PC-3 (cell line): ENCODE measurements around the gene FAM171A1. TPM values are rescaled to one million over a fixed set of nuclear protein-coding genes. Genes with fewer than 3 reads are reported as not detected.

Experiments
- ATAC-seq: fragments of 200-7000 bp; cut with Tn5 transposase; 2 replicates; pipeline ENCODE4 v1.9.1; 2020; ENCODE audit warnings: mild to moderate bottlenecking, moderate library complexity
- Bru-seq: library from RNA; stranded (reverse); fragments of 400-500 nt; gene quantifications from one replicate; lab custom pipeline; 2021; lab: Mats Ljungman, UMichigan
- BruChase-seq, 2 experiments: library from RNA; stranded (reverse); fragments of 400-500 nt; gene quantifications; one replicate each; lab custom pipeline; 2021; lab: Mats Ljungman, UMichigan
- BruUV-seq: library from RNA; stranded (reverse); fragments of 400-500 nt; replicated peaks from 2 replicates; lab custom pipeline; 2021; lab: Mats Ljungman, UMichigan
- CTCF ChIA-PET: fragments of 300-600 bp; sonication (Branson Sonifier 250); formaldehyde crosslinking; loops from one replicate; lab custom pipeline; 2022; ENCODE audit warnings: antibody characterized with exemption; lab: Charles Lee
- POLR2A ChIA-PET: fragments of 300-600 bp; sonication (Branson Sonifier 250); formaldehyde crosslinking; loops from one replicate; lab custom pipeline; 2022; ENCODE audit warnings: antibody characterized with exemption; ENCODE audit not compliant: unreplicated experiment; lab: Charles Lee
- DNase-seq: peaks from one replicate; pipeline ENCODE4 v3.0.0-alpha.2; 2015
- H2AFZ ChIP-seq: fragments of 300-600 bp; sonication (generic); 2 replicates; pipeline ENCODE4 v1.6.0; 2016; ENCODE audit warnings: antibody characterized with exemption, low read length
- H3F3A ChIP-seq: fragments of 300-600 bp; sonication (generic); one replicate; pipeline ENCODE4 v1.6.0; 2017; ENCODE audit warnings: antibody characterized with exemption, low read length, control low read depth, mild to moderate bottlenecking; ENCODE audit not compliant: unreplicated experiment
- H3K27ac ChIP-seq: fragments of 300-600 bp; sonication (generic); 2 replicates; pipeline ENCODE4 v1.5.1; 2016; ENCODE audit warnings: mild to moderate bottlenecking, low read length
- H3K27me3 ChIP-seq: fragments of 300-600 bp; sonication (generic); 2 replicates; pipeline ENCODE4 v1.6.1; 2016; ENCODE audit warnings: low read length, mixed read lengths
- H3K36me3 ChIP-seq: fragments of 300-600 bp; sonication (generic); 2 replicates; pipeline ENCODE4 v1.6.1; 2016; ENCODE audit warnings: low read depth, mixed run types, low read length, mixed read lengths
- H3K4me1 ChIP-seq: fragments of 300-600 bp; sonication (generic); 2 replicates; pipeline ENCODE4 v1.5.1; 2016; ENCODE audit warnings: low read length; ENCODE audit not compliant: insufficient read depth
- H3K4me2 ChIP-seq: fragments of 300-600 bp; sonication (generic); 2 replicates; pipeline ENCODE4 v1.6.0; 2016; ENCODE audit warnings: low read length
- H3K4me3 ChIP-seq: fragments of 300-600 bp; sonication (generic); 2 replicates; pipeline ENCODE4 v1.5.1; 2016; ENCODE audit warnings: mild to moderate bottlenecking, low read length, mixed read lengths
- H3K79me2 ChIP-seq: fragments of 300-600 bp; sonication (generic); 2 replicates; pipeline ENCODE4 v1.6.1; 2017; ENCODE audit warnings: low read length, mixed read lengths
- H3K9ac ChIP-seq: fragments of 300-600 bp; sonication (generic); 2 replicates; pipeline ENCODE4 v1.6.0; 2016; ENCODE audit warnings: mild to moderate bottlenecking, low read length
- H3K9me2 ChIP-seq: fragments of 300-600 bp; sonication (generic); replicated peaks from 2 replicates; pipeline ENCODE4 v1.6.1; 2016; ENCODE audit warnings: mixed run types, low read length, mixed read lengths
- H3K9me3 ChIP-seq: fragments of 300-600 bp; sonication (generic); 2 replicates; pipeline ENCODE4 v1.6.1; 2016; ENCODE audit warnings: low read length, mixed read lengths
- H4K20me1 ChIP-seq: fragments of 300-600 bp; sonication (generic); 2 replicates; pipeline ENCODE4 v1.6.1; 2016; ENCODE audit warnings: low read length, mixed read lengths
- EZH2 ChIP-seq: fragments of 300-600 bp; sonication (generic); IDR thresholded peaks from one replicate; pipeline ENCODE4 v1.6.1; 2017; ENCODE audit warnings: antibody characterized with exemption, mild to moderate bottlenecking, low read length; ENCODE audit not compliant: unreplicated experiment
- EZH2phosphoT487 ChIP-seq: fragments of 300-600 bp; sonication (generic); IDR thresholded peaks from 2 replicates; pipeline ENCODE4 v1.6.1; 2018; ENCODE audit warnings: mild to moderate bottlenecking, antibody characterized with exemption, low read length, borderline replicate concordance
- intact Hi-C: fragments of 100-400 bp; cut with micrococcal nuclease; formaldehyde crosslinking; loops from 2 replicates; pipeline ENCODE4 v1.9.0; 2023
- long read RNA-seq: library from polyadenylated mRNA; unstranded; transcript quantifications from one replicate; pipeline ENCODE4 v2.0.0, GENCODE V29; 2021; ENCODE audit not compliant: unreplicated experiment
- total RNA-seq: library from RNA; depleted of rRNA; stranded (reverse); fragments of >200 nt; gene quantifications from 2 replicates; pipeline ENCODE4 v1.2.3, GENCODE V29; 2014; rRNA removed
- TF ChIP-seq, protein P1 (sequence below): fragments of 300-600 bp; sonication (generic); conservative IDR thresholded peaks from 2 replicates; pipeline ENCODE4 v1.5.1; 2017; ENCODE audit warnings: antibody characterized with exemption, low read depth, mild to moderate bottlenecking, low read length

The FAM171A1 gene
- 10.4 and 10.7 TPM in 2 replicates for total RNA-seq
- Bru-seq, nascent RNA = percentile 57 among the genes with signal in this experiment
- BruChase-seq, experiment 1, labeled RNA remaining after a 6-hour chase = percentile 55 among the genes with signal in this experiment
- percentile 50 among the genes with signal in this experiment for BruChase-seq, experiment 2, labeled RNA remaining after a 2-hour chase
- long read RNA-seq, transcript FAM171A1-201 (8 exons, 3,952 nt) = major isoform, 31 of 88 reads
- long read RNA-seq, partial matches to known transcripts = 43 of 88 reads
- long read RNA-seq, other reads (novel, unspliced or antisense) = 14 of 88 reads

GRCh38 chr10:15370856-15371701 is at the start of gene FAM171A1:
Gene FAM171A1 (minus strand): TSS chr10:15371289. CDS start chr10:15371052, 237 bp downstream.
- no peaks in the 10 kb centered on the region for H3K9me2 ChIP-seq
- H3K36me3 ChIP-seq = no peaks in the 10 kb centered on the region
- no TSS peak for BruUV-seq
- H3K79me2 ChIP-seq = peaks cover 27% of the 10 kb centered on the region
- H3K4me1 ChIP-seq = peaks cover 5% of the 10 kb centered on the region
- intact Hi-C loops = loop anchor here (2.0 to 5.0 kb wide), 3 partner anchors 108 to 249 kb away; no protein-coding TSS in a partner anchor
- peak within 1 kb of the TSS; percentile 70 for H3K4me3 ChIP-seq
- H4K20me1 ChIP-seq = no peaks in the 10 kb centered on the region
- H3K4me2 ChIP-seq = peak within 1 kb of the TSS; percentile 81
- ChIA-PET CTCF (interaction anchor here (0.6 kb wide), 1 partner anchor 160 kb away, joined by 3 read pairs; no protein-coding TSS in a partner anchor), POLR2A (no interaction called here)
- H3K9ac ChIP-seq = peak within 1 kb of the TSS; percentile 61
- TF ChIP-seq, protein P1, sequence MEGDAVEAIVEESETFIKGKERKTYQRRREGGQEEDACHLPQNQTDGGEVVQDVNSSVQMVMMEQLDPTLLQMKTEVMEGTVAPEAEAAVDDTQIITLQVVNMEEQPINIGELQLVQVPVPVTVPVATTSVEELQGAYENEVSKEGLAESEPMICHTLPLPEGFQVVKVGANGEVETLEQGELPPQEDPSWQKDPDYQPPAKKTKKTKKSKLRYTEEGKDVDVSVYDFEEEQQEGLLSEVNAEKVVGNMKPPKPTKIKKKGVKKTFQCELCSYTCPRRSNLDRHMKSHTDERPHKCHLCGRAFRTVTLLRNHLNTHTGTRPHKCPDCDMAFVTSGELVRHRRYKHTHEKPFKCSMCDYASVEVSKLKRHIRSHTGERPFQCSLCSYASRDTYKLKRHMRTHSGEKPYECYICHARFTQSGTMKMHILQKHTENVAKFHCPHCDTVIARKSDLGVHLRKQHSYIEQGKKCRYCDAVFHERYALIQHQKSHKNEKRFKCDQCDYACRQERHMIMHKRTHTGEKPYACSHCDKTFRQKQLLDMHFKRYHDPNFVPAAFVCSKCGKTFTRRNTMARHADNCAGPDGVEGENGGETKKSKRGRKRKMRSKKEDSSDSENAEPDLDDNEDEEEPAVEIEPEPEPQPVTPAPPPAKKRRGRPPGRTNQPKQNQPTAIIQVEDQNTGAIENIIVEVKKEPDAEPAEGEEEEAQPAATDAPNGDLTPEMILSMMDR = no peak
- TF ChIP-seq EZH2phosphoT487 (no peak), EZH2 (no peak)
- peak within 1 kb of the TSS; percentile 63; the same call in 1 of the 2 replicates for H2AFZ ChIP-seq
- DNase-seq = peak; percentile 40
- ATAC-seq = peak; percentile 71
- no peaks in the 10 kb centered on the region for H3K9me3 ChIP-seq
- H3K27me3 ChIP-seq = no peaks in the 10 kb centered on the region
- H3F3A ChIP-seq = no peaks in the 10 kb centered on the region
- no peak within 1 kb of the TSS for H3K27ac ChIP-seq

GRCh38 chr10:15420858-15421257 is 49.8 kb upstream of the FAM171A1 start:
- CTCF ChIA-PET = no interaction called here
- intact Hi-C loops = no loop called here
- Histone ChIP-seq H3K9me2 (no peaks in the 10 kb centered on the region), H2AFZ (no peak overlapping the region), H3K36me3 (no peaks in the 10 kb centered on the region; the same call in 1 of the 2 replicates), H4K20me1 (no peaks in the 10 kb centered on the region), H3K4me3 (no peak overlapping the region), H3K9ac (no peak overlapping the region), H3K9me3 (no peaks in the 10 kb centered on the region), H3K27me3 (no peaks in the 10 kb centered on the region), H3K79me2 (no peaks in the 10 kb centered on the region), H3F3A (no peaks in the 10 kb centered on the region), H3K4me1 (no peaks in the 10 kb centered on the region), H3K27ac (no peak overlapping the region), H3K4me2 (no peak overlapping the region)
- ATAC-seq (no peak), DNase-seq (no peak)
- BruUV-seq = no TSS peak
- TF ChIP-seq EZH2 (no peak), EZH2phosphoT487 (no peak)
- TF ChIP-seq, protein P1 = no peak
- POLR2A ChIA-PET = no interaction called here
